Measurements from ENCODE around the gene PGBD1. TPM values are rescaled to one million over a fixed set of nuclear protein-coding genes. Genes with fewer than 3 reads are reported as not detected.

Gene PGBD1
- total and polyA plus RNA-seq, 2 of the 13 experiments (the other 11 are each of a cell fraction or from before 2014, with no cell fraction given), result 3.6 to 6.9 TPM

DNA sequence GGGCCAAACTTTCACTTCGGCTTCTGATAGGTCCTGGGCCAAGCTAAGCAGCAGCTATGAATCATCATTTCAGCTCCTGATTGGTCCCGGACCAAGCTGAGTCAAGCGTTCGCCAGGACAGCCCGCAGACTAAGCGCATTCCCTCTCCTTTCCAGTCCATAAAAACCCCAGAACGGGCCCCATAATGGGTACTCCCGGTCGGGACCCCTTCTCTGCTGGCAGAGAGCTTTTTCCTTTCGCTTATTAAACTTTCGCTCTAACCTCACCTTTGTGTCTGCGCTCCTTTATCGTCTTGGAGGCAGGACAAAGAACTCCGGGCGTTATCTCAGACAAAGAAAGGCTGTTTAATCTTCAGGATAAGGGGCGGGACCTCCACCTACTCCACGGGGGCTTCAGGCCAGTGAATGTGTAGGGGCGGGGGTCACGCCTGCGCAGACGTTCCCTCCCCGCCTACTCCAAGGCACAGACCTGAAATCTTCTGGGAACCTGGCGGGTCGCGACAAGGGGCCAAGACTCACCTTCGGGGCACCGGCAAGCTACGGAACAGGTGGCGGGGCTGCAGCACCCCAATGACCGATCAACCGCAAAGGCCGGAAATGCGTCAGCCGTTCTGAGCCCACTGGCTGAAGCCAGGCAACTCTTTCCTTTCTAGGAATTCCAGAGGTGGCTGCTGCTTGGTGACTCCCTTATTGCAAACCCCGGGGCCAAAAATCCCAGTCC lies 54.4 kb downstream of the PGBD1 start, which contains the start of gene ZSCAN31 (continued):
- TF ChIP-seq, protein P1, sequence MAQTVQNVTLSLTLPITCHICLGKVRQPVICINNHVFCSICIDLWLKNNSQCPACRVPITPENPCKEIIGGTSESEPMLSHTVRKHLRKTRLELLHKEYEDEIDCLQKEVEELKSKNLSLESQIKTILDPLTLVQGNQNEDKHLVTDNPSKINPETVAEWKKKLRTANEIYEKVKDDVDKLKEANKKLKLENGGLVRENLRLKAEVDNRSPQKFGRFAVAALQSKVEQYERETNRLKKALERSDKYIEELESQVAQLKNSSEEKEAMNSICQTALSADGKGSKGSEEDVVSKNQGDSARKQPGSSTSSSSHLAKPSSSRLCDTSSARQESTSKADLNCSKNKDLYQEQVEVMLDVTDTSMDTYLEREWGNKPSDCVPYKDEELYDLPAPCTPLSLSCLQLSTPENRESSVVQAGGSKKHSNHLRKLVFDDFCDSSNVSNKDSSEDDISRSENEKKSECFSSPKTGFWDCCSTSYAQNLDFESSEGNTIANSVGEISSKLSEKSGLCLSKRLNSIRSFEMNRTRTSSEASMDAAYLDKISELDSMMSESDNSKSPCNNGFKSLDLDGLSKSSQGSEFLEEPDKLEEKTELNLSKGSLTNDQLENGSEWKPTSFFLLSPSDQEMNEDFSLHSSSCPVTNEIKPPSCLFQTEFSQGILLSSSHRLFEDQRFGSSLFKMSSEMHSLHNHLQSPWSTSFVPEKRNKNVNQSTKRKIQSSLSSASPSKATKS (CRISPR knock-in tag; IDR thresholded peaks at IDR 0.05), result no peak
- TF ChIP-seq ZZZ3 (CRISPR knock-in tag; IDR thresholded peaks at IDR 0.05; ENCODE audit: borderline replicate concordance) (peak; percentile 23; the same call in 1 of the 2 replicates), CAMTA2 (CRISPR knock-in tag; IDR thresholded peaks at IDR 0.05; ENCODE audit: borderline replicate concordance) (peak; percentile 68; the same call in 1 of the 2 replicates), HNRNPLL (IDR thresholded peaks at IDR 0.05; ENCODE audit: low read depth, low read length, poor library complexity, severe bottlenecking) (peak; percentile 65), THYN1 (CRISPR knock-in tag; IDR thresholded peaks at IDR 0.05; ENCODE audit: borderline replicate concordance, low read depth) (no peak), SMARCE1 (IDR thresholded peaks at IDR 0.05; ENCODE audit: borderline replicate concordance) (no peak), ZNF282 (IDR thresholded peaks at IDR 0.05; ENCODE audit: partially characterized antibody) (no peak), LCORL (IDR thresholded peaks at IDR 0.05) (no peak), LCORL (CRISPR knock-in tag; IDR thresholded peaks at IDR 0.05) (0 out of 2 replicates have a peak, but pooled peaks have one; percentile 55), ZNF17 (CRISPR knock-in tag; IDR thresholded peaks at IDR 0.05) (no peak), ZNF253 (CRISPR knock-in tag; IDR thresholded peaks at IDR 0.05; ENCODE audit: borderline replicate concordance) (no peak), FOSL2 (CRISPR knock-in tag; IDR thresholded peaks at IDR 0.05) (peak; percentile 92), ZNF569 (CRISPR knock-in tag; IDR thresholded peaks at IDR 0.05; ENCODE audit: borderline replicate concordance) (no peak), REPIN1 (CRISPR knock-in tag; IDR thresholded peaks at IDR 0.05; ENCODE audit: borderline replicate concordance, low read depth) (peak; percentile 80), SOX6 (IDR thresholded peaks at IDR 0.05) (no peak), SOX6 (CRISPR knock-in tag; IDR thresholded peaks at IDR 0.05) (peak; percentile 87), ZFAT (CRISPR knock-in tag; conservative IDR thresholded peaks at IDR 0.05) (peak; percentile 57; the same call in 1 of the 2 replicates)
- TF ChIP-seq, protein P2, sequence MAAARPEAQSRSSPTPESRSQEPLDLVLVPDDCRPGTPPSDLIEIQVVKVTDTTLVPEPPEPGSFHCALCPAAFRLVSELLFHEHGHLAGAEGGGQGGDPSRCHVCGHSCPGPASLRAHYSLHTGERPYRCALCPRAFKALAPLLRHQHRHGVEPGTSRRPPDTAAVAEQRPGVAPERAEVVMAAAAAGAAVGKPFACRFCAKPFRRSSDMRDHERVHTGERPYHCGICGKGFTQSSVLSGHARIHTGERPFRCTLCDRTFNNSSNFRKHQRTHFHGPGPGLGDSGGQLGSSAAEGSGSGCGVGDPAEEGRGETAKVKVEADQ (CRISPR knock-in tag; IDR thresholded peaks at IDR 0.05; ENCODE audit: borderline replicate concordance), result no peak
- TF ChIP-seq, protein P3, sequence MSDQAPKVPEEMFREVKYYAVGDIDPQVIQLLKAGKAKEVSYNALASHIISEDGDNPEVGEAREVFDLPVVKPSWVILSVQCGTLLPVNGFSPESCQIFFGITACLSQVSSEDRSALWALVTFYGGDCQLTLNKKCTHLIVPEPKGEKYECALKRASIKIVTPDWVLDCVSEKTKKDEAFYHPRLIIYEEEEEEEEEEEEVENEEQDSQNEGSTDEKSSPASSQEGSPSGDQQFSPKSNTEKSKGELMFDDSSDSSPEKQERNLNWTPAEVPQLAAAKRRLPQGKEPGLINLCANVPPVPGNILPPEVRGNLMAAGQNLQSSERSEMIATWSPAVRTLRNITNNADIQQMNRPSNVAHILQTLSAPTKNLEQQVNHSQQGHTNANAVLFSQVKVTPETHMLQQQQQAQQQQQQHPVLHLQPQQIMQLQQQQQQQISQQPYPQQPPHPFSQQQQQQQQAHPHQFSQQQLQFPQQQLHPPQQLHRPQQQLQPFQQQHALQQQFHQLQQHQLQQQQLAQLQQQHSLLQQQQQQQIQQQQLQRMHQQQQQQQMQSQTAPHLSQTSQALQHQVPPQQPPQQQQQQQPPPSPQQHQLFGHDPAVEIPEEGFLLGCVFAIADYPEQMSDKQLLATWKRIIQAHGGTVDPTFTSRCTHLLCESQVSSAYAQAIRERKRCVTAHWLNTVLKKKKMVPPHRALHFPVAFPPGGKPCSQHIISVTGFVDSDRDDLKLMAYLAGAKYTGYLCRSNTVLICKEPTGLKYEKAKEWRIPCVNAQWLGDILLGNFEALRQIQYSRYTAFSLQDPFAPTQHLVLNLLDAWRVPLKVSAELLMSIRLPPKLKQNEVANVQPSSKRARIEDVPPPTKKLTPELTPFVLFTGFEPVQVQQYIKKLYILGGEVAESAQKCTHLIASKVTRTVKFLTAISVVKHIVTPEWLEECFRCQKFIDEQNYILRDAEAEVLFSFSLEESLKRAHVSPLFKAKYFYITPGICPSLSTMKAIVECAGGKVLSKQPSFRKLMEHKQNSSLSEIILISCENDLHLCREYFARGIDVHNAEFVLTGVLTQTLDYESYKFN (CRISPR knock-in tag; conservative IDR thresholded peaks at IDR 0.05), result peak; percentile 69
- TF ChIP-seq, protein P4, sequence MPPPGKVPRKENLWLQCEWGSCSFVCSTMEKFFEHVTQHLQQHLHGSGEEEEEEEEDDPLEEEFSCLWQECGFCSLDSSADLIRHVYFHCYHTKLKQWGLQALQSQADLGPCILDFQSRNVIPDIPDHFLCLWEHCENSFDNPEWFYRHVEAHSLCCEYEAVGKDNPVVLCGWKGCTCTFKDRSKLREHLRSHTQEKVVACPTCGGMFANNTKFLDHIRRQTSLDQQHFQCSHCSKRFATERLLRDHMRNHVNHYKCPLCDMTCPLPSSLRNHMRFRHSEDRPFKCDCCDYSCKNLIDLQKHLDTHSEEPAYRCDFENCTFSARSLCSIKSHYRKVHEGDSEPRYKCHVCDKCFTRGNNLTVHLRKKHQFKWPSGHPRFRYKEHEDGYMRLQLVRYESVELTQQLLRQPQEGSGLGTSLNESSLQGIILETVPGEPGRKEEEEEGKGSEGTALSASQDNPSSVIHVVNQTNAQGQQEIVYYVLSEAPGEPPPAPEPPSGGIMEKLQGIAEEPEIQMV (CRISPR knock-in tag; IDR thresholded peaks at IDR 0.05; ENCODE audit: low read depth), result peak; percentile 79

Measured in HepG2 (cell line).